WERI-Rb-1 (cell line): ENCODE results near the gene TMEM130.
A peak's percentile ranks its signal among the peaks of the same experiment; 100 is the strongest.
"Not testable (repeated sequence)": the region's sequence is repeated elsewhere in the genome, so short reads cannot be mapped to it uniquely, and the experiment has no call there.

Source experiments
- DNase-seq: peaks from one replicate; pipeline ENCODE4 v3.0.0-alpha.2; 2020
- H3K27ac ChIP-seq: fragments of 250-450 bp; sonication (Bioruptor Pico); 2 replicates; pipeline ENCODE4 v1.5.1; 2020; ENCODE audit warnings: mild to moderate bottlenecking, moderate library complexity
- H3K27me3 ChIP-seq: fragments of 250-450 bp; sonication (Bioruptor Pico); 2 replicates; pipeline ENCODE4 v1.5.1; 2021; ENCODE audit warnings: mild to moderate bottlenecking, low read depth, moderate library complexity; ENCODE audit not compliant: insufficient read depth, severe bottlenecking
- H3K36me3 ChIP-seq: fragments of 250-450 bp; sonication (Bioruptor Pico); 2 replicates; pipeline ENCODE4 v1.5.1; 2020; ENCODE audit warnings: mild to moderate bottlenecking, moderate library complexity
- H3K4me3 ChIP-seq: 2 replicates; pipeline ENCODE4 v1.5.1; 2011; ENCODE audit warnings: low read depth, mild to moderate bottlenecking, control low read depth, low read length
- H3K9me3 ChIP-seq: fragments of 250-450 bp; sonication (Bioruptor Pico); 2 replicates; pipeline ENCODE4 v1.5.1; 2021; ENCODE audit warnings: mild to moderate bottlenecking, moderate library complexity; ENCODE audit not compliant: severe bottlenecking
- CTCF ChIP-seq: IDR thresholded peaks from 2 replicates; pipeline ENCODE4 v1.5.1; 2011; ENCODE audit warnings: low read depth, mild to moderate bottlenecking, control low read depth, inconsistent platforms, low read length

TMEM130 gene

GRCh38 chr7:98852826-98853225 is 17.0 kb downstream of the TMEM130 start:
- H3K9me3 ChIP-seq = peaks cover 13% of the 10 kb centered on the region
- no peak for TF ChIP-seq CTCF
- H3K27ac ChIP-seq = no peak overlapping the region
- no peak overlapping the region for H3K4me3 ChIP-seq
- H3K27me3 ChIP-seq = no peaks in the 10 kb centered on the region
- DNase-seq = no peak
- H3K36me3 ChIP-seq = no peaks in the 10 kb centered on the region; the same call in 1 of the 2 replicates

DNA sequence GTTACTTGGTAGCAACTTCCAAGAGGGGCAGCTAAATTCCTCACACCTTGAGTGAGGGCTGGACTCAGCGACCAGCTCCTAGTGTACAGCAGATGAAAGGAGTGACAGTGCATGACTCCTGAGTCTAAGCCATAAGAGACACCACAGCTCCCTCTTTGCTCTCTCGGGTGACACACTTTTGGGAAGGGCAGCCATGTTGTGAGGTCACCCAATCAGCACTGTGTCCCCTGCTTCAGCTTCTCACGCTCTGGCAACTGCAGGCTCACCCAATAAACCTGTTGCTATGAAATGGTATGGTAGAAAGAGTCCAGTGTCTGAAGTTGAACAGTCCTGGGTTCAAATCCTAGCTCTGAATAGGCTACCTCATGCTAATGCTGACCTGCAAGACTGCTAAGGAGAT is 20.9 kb downstream of the TMEM130 start:
- no peak overlapping the region for H3K27ac ChIP-seq
- DNase-seq = no peak
- no peak for TF ChIP-seq CTCF

GRCh38 chr7:98842552-98842951 is 27.3 kb downstream of the TMEM130 start:
- H3K9me3 ChIP-seq, DNase-seq: not testable (repeated sequence)

More for the DNA sequence above, 20.9 kb downstream of the TMEM130 start:
- no peak overlapping the region for H3K4me3 ChIP-seq
- no peaks in the 10 kb centered on the region for H3K36me3 ChIP-seq
- H3K9me3 ChIP-seq = peaks cover 16% of the 10 kb centered on the region
- H3K27me3 ChIP-seq = no peaks in the 10 kb centered on the region

GRCh38 chr7:98841179-98841997 is 28.4 kb downstream of the TMEM130 start:
- Histone ChIP-seq H3K4me3 (no peak overlapping the region), H3K27ac (no peak overlapping the region), H3K36me3 (no peaks in the 10 kb centered on the region), H3K27me3 (no peaks in the 10 kb centered on the region), H3K9me3 (no peaks in the 10 kb centered on the region)
- peak; percentile 94 for TF ChIP-seq CTCF
- peak; percentile 52 for DNase-seq

More at GRCh38 chr7:98842552-98842951, 27.3 kb downstream of the TMEM130 start:
- H3K27me3 ChIP-seq, H3K27ac ChIP-seq, H3K4me3 ChIP-seq, H3K36me3 ChIP-seq: not testable (repeated sequence)

GRCh38 chr7:98840722-98841121 is 29.1 kb downstream of the TMEM130 start:
- DNase-seq = no peak
- H3K36me3 ChIP-seq = no peaks in the 10 kb centered on the region
- H3K4me3 ChIP-seq = no peak overlapping the region
- H3K27me3 ChIP-seq = no peaks in the 10 kb centered on the region
- no peak for TF ChIP-seq CTCF
- no peaks in the 10 kb centered on the region for H3K9me3 ChIP-seq
- no peak overlapping the region for H3K27ac ChIP-seq

- TF ChIP-seq CTCF = no peak
- Histone ChIP-seq H3K36me3 (no peaks in the 10 kb centered on the region), H3K9me3 (no peaks in the 10 kb centered on the region), H3K27me3 (no peaks in the 10 kb centered on the region), H3K4me3 (no peak overlapping the region), H3K27ac (no peak overlapping the region)
- DNase-seq = no peak
Observed at GRCh38 chr7:98840096-98840495, 29.7 kb downstream of the TMEM130 start.
